Testis (tissue), 3 donors: ENCODE results near the gene POGK. TPM values are rescaled to one million over a fixed set of nuclear protein-coding genes. Genes with fewer than 3 reads are reported as not detected.
"Not testable (repeated sequence)": the region's sequence is repeated elsewhere in the genome, so short reads cannot be mapped to it uniquely, and the experiment has no call there.

Experiments
- DNase-seq: peaks from one replicate; pipeline ENCODE4 v3.0.0-alpha.2; 2019
- H3K27ac ChIP-seq, 2 donors: fragments of 200-600 bp; sonication (generic); one replicate each; pipeline ENCODE4 v1.5.1; 2019
- H3K27me3 ChIP-seq: fragments of 200-600 bp; sonication (generic); one replicate; pipeline ENCODE4 v1.5.1; 2019
- H3K36me3 ChIP-seq: fragments of 200-600 bp; sonication (generic); one replicate; pipeline ENCODE4 v1.5.1; 2017; ENCODE audit warnings: low read depth; ENCODE audit errors: missing control alignments
- H3K4me1 ChIP-seq: fragments of 200-600 bp; sonication (generic); one replicate; pipeline ENCODE4 v1.5.1; 2019
- H3K4me3 ChIP-seq, 2 donors: fragments of 200-600 bp; sonication (generic); one replicate each; pipeline ENCODE4 v1.5.1; 2017 to 2019
- H3K9me3 ChIP-seq: fragments of 200-600 bp; sonication (generic); one replicate; pipeline ENCODE4 v1.5.1; 2017
- CTCF ChIP-seq, 3 experiments: fragments of 450-650 bp in 2 of 3; fragments of 200-600 bp in 1 of 3; sonication (generic) in 1 of 3; IDR thresholded peaks; one replicate each; pipeline ENCODE4 v1.5.1; 2016 to 2019; ENCODE audit warnings: antibody characterized with exemption in 3 of 3, mild to moderate bottlenecking in 2 of 3, moderate library complexity in 1 of 3
- POLR2A ChIP-seq: fragments of 450-650 bp; IDR thresholded peaks from one replicate; pipeline ENCODE4 v1.6.1; 2017; ENCODE audit warnings: antibody characterized with exemption, mild to moderate bottlenecking, moderate library complexity
- WGBS, 2 donors: methylation state at CpG; one replicate each; pipeline ENCODE4 v1.1.5; 2018; 5-methylcytosine and 5-hydroxymethylcytosine counted together
- intact Hi-C: fragments of 100-400 bp; cut with DNase I; formaldehyde crosslinking; loops from one replicate; pipeline ENCODE4 v1.15.1; 2023; ENCODE audit warnings: low total_unique reads
- polyA plus RNA-seq: library from polyadenylated mRNA; stranded (reverse); fragments of 350-450 nt; fragmentation: Illumina TruSeq; extraction: RNeasy Lipid Tissue Mini Kit (QIAGEN cat#74804); gene quantifications from one replicate; pipeline ENCODE4 v1.2.3, GENCODE V29; 2014; ENCODE audit warnings: low read depth, low replicate concordance; ENCODE audit not compliant: insufficient read depth
- total RNA-seq, 2 donors: library from RNA; depleted of rRNA; stranded (reverse); fragments of >200 nt; gene quantifications; one replicate each; pipeline ENCODE4 v1.2.3, GENCODE V29; 2016

POGK gene
- total and polyA plus RNA-seq, 3 donors from 2014 or later: 14.3 to 29.4 (median 29.2) TPM

- intact Hi-C loops: no loop called here
- Histone ChIP-seq H3K27me3 (no peaks in the 10 kb centered on the region), H3K4me1 (peaks cover 8% of the 10 kb centered on the region), H3K36me3 (no peaks in the 10 kb centered on the region), H3K27ac (peak within 1 kb of the TSS; percentile 80 to 94), H3K9me3 (no peaks in the 10 kb centered on the region), H3K4me3 (peak within 1 kb of the TSS; percentile 85 to 92)
- 0% methylated on average over 68 to 73 of the region's 84 CpGs for whole genome bisulfite sequencing, 2 donors
- no peak for TF ChIP-seq POLR2A
- peak in 1 of 3 experiments; percentile 12 for TF ChIP-seq CTCF (IDR thresholded peaks at IDR 0.05)
- DNase-seq: peak; percentile 100
Measured at GRCh38 chr1:166875734-166876539, 36.7 kb downstream of the POGK start, which contains the start of gene TADA1. Gene TADA1 (minus strand): TSS chr1:166876264. CDS start chr1:166876233, 31 bp downstream.

- Histone ChIP-seq H3K4me3 (peak overlapping the region; percentile 85 to 92), H3K36me3 (no peaks in the 10 kb centered on the region), H3K4me1 (peaks cover 8% of the 10 kb centered on the region), H3K27ac (peak overlapping the region in 1 of 2 donors; percentile 34), H3K27me3 (no peaks in the 10 kb centered on the region), H3K9me3 (no peaks in the 10 kb centered on the region)
- TF ChIP-seq POLR2A (no peak), CTCF (IDR thresholded peaks at IDR 0.05) (peak; percentile 10 to 54 (median 13))
- WGBS, 2 donors: 0 to 1% methylated on average over 7 of the region's 7 CpGs
- intact Hi-C loops: no loop called here
- no peak for DNase-seq
Measured at GRCh38 chr1:166876540-166876838, 37.2 kb downstream of the POGK start.

GRCh38 chr1:166878173-166878917 lies 39.1 kb downstream of the POGK start:
- intact Hi-C loops: not testable (repeated sequence)

GRCh38 chr1:166882893-166883292 lies 43.6 kb downstream of the POGK start:
- DNase-seq: no peak
- intact Hi-C loops: no loop called here
- H3K36me3 ChIP-seq: no peaks in the 10 kb centered on the region
- peaks cover 8% of the 10 kb centered on the region for H3K4me1 ChIP-seq
- no peaks in the 10 kb centered on the region for H3K27me3 ChIP-seq
- H3K27ac ChIP-seq: no peak overlapping the region
- WGBS, 2 donors: 44 to 60% methylated on average over 2 of the region's 2 CpGs
- H3K9me3 ChIP-seq: no peaks in the 10 kb centered on the region
- H3K4me3 ChIP-seq: no peak overlapping the region
- no peak for TF ChIP-seq CTCF (IDR thresholded peaks at IDR 0.05)
- TF ChIP-seq POLR2A: no peak

More at GRCh38 chr1:166878173-166878917, 39.1 kb downstream of the POGK start:
- not testable (repeated sequence) for H3K27me3 ChIP-seq, H3K4me1 ChIP-seq, H3K4me3 ChIP-seq, H3K36me3 ChIP-seq, H3K9me3 ChIP-seq, H3K27ac ChIP-seq
- peak; percentile 52 for DNase-seq
- WGBS, 2 donors: 93 to 95% methylated on average over 21 of the region's 21 CpGs

- Histone ChIP-seq H3K27ac (no peak overlapping the region), H3K36me3 (no peaks in the 10 kb centered on the region), H3K9me3 (no peaks in the 10 kb centered on the region), H3K27me3 (no peaks in the 10 kb centered on the region), H3K4me3 (peak overlapping the region in 1 of 2 donors; percentile 34), H3K4me1 (peaks cover 8% of the 10 kb centered on the region)
- DNase-seq: peak; percentile 76
- WGBS, 2 donors: 3 to 6% methylated on average over 18 to 44 of the region's 44 CpGs
- intact Hi-C loops: no loop called here
- TF ChIP-seq POLR2A (no peak), CTCF (IDR thresholded peaks at IDR 0.05) (peak; percentile 64 to 70 (median 65))
Measured at GRCh38 chr1:166884040-166884642, 44.9 kb downstream of the POGK start.
